Neural cell (in vitro differentiated cells): Measurements from ENCODE around the gene SLC5A11. TPM values are rescaled to one million over a fixed set of nuclear protein-coding genes. Genes with fewer than 3 reads are reported as not detected.

Experiments
- H2AFZ ChIP-seq: fragments of 200-600, 300-800 bp; sonication (generic), shearing (Covaris generic); 2 replicates; pipeline ENCODE4 v1.6.0; 2014; ENCODE audit warnings: low read depth, mild to moderate bottlenecking, antibody characterized with exemption, low read length, moderate library complexity
- H3F3A ChIP-seq: fragments of 200-600 bp; shearing (Covaris generic); 2 replicates; pipeline ENCODE4 v1.6.1; 2016; ENCODE audit warnings: mild to moderate bottlenecking, moderate library complexity, mixed read lengths, antibody characterized with exemption, low read length; ENCODE audit not compliant: insufficient read depth, poor library complexity, severe bottlenecking
- H3K27ac ChIP-seq: fragments of 200-600, 300-800 bp; sonication (generic), shearing (Covaris generic); 2 replicates; pipeline ENCODE4 v1.5.1; 2014; ENCODE audit warnings: mild to moderate bottlenecking, low read length, moderate library complexity
- H3K27me3 ChIP-seq: fragments of 300-800, 200-600 bp; sonication (generic), shearing (Covaris generic); 2 replicates; pipeline ENCODE4 v1.6.0; 2014; ENCODE audit warnings: mild to moderate bottlenecking, low read depth, low read length, moderate library complexity; ENCODE audit not compliant: insufficient read depth
- H3K36me3 ChIP-seq: fragments of 300-800, 200-600 bp; sonication (generic), shearing (Covaris generic); 2 replicates; pipeline ENCODE4 v1.5.1; 2014; ENCODE audit warnings: mild to moderate bottlenecking, antibody characterized with exemption, low read length, moderate library complexity; ENCODE audit not compliant: insufficient read depth
- H3K4me2 ChIP-seq: fragments of 300-800, 200-600 bp; sonication (generic), shearing (Covaris generic); 2 replicates; pipeline ENCODE4 v1.6.0; 2014; ENCODE audit warnings: mild to moderate bottlenecking, low read length
- H3K4me3 ChIP-seq: fragments of 300-800, 200-600 bp; sonication (generic), shearing (Covaris generic); 2 replicates; pipeline ENCODE4 v1.5.1; 2014; ENCODE audit warnings: mild to moderate bottlenecking, low read length, moderate library complexity
- H3K79me2 ChIP-seq: fragments of 200-600 bp; shearing (Covaris generic); replicated peaks from 2 replicates; pipeline ENCODE4 v1.6.0; 2014; ENCODE audit warnings: mild to moderate bottlenecking, low read length, moderate library complexity; ENCODE audit not compliant: insufficient read depth
- H3K9ac ChIP-seq: fragments of 300-800, 200-600 bp; sonication (generic), shearing (Covaris generic); 2 replicates; pipeline ENCODE4 v1.6.1; 2016; ENCODE audit warnings: mild to moderate bottlenecking, low read length, mixed read lengths
- H3K9me2 ChIP-seq: fragments of 200-600 bp; shearing (Covaris generic); 2 replicates; pipeline ENCODE4 v1.6.1; 2016; ENCODE audit warnings: mild to moderate bottlenecking, low read length, mixed read lengths; ENCODE audit not compliant: insufficient read depth
- H3K9me3 ChIP-seq: fragments of 200-600, 300-800 bp; sonication (generic), shearing (Covaris generic); 2 replicates; pipeline ENCODE4 v1.6.1; 2016; ENCODE audit warnings: mild to moderate bottlenecking, mixed run types, low read length, moderate library complexity, mixed read lengths
- H4K20me1 ChIP-seq: fragments of 200-600 bp; shearing (Covaris generic); 2 replicates; pipeline ENCODE4 v1.6.1; 2016; ENCODE audit warnings: mild to moderate bottlenecking, mixed run types; ENCODE audit not compliant: insufficient read depth
- EP300 ChIP-seq: fragments of 450-650 bp; conservative IDR thresholded peaks from 2 replicates; pipeline ENCODE4 v1.6.1; 2014; ENCODE audit warnings: antibody characterized with exemption, mild to moderate bottlenecking, moderate library complexity; ENCODE audit not compliant: poor library complexity, severe bottlenecking
- EZH2 ChIP-seq: fragments of 200-600, 300-800 bp; shearing (Covaris generic), sonication (generic); IDR thresholded peaks from 2 replicates; pipeline ENCODE4 v1.6.1; 2014; ENCODE audit warnings: antibody characterized with exemption, low read length, borderline replicate concordance, mild to moderate bottlenecking; ENCODE audit not compliant: insufficient read depth, poor library complexity, severe bottlenecking
- POLR2AphosphoS5 ChIP-seq: IDR thresholded peaks from 2 replicates; pipeline ENCODE4 v1.6.1; 2012
- RAD21 ChIP-seq: fragments of 450-650 bp; conservative IDR thresholded peaks from 2 replicates; pipeline ENCODE4 v1.6.1; 2014; ENCODE audit warnings: antibody characterized with exemption, mild to moderate bottlenecking, moderate library complexity
- SMC3 ChIP-seq: fragments of 450-650 bp; conservative IDR thresholded peaks from 2 replicates; pipeline ENCODE4 v1.6.1; 2014; ENCODE audit warnings: antibody characterized with exemption, mild to moderate bottlenecking, moderate library complexity; ENCODE audit not compliant: poor library complexity
- TAF1 ChIP-seq: IDR thresholded peaks from 2 replicates; pipeline ENCODE4 v1.6.1; 2012; ENCODE audit warnings: low read depth
- polyA plus RNA-seq: library from polyadenylated mRNA; depleted of rRNA; stranded (reverse); fragments of >200 nt; gene quantifications from 2 replicates; pipeline ENCODE4 v1.2.3, GENCODE V29; 2014
- TF ChIP-seq, protein P1 (sequence below): fragments of 450-650 bp; IDR thresholded peaks from 2 replicates; pipeline ENCODE4 v1.5.1; 2014; ENCODE audit warnings: antibody characterized with exemption, mild to moderate bottlenecking, moderate library complexity; ENCODE audit not compliant: poor library complexity, severe bottlenecking
- TF ChIP-seq, protein P2 (sequence below): IDR thresholded peaks from 2 replicates; pipeline ENCODE4 v1.6.1; 2012; ENCODE audit warnings: borderline replicate concordance

SLC5A11 gene
- polyA plus RNA-seq, 1 donor from 2014 or later, result not detected

DNA sequence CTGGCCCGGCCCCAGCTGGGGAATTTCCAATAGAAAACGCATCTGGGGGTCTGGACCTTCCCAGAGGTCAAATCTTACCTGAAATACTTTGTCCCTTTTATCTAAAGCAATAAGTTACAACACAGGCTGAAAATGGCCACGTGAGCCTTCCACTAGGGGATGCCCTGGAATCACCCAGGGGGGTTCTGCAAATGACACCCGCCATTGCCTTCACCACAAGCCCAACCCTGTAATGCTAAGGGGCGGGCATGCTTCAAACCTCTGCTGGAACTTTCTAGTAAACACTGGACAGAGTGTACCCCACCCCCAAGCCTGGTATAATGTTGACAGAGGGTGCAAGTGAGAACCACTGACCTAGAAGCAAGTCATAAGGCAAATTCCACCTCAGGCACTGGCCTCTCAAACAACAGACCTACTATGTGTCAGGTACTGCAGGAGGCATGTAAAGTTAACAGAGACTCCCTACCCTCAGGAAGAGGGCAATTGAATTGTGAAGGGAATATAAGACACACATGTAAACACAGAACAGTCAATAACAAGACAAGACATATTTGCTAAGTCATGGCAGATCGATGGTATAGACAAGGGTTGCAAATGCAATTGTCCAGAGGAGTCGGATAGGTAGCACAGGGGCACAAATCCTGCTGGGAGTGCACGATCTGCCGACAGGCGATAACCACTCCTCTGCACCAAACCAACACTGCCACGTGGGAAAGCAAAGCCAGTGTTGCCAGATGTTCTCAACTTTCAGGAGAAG, 110.4 kb downstream of the SLC5A11 start:
- TF ChIP-seq RAD21 (no peak), POLR2AphosphoS5 (no peak)
- TF ChIP-seq, protein P1, sequence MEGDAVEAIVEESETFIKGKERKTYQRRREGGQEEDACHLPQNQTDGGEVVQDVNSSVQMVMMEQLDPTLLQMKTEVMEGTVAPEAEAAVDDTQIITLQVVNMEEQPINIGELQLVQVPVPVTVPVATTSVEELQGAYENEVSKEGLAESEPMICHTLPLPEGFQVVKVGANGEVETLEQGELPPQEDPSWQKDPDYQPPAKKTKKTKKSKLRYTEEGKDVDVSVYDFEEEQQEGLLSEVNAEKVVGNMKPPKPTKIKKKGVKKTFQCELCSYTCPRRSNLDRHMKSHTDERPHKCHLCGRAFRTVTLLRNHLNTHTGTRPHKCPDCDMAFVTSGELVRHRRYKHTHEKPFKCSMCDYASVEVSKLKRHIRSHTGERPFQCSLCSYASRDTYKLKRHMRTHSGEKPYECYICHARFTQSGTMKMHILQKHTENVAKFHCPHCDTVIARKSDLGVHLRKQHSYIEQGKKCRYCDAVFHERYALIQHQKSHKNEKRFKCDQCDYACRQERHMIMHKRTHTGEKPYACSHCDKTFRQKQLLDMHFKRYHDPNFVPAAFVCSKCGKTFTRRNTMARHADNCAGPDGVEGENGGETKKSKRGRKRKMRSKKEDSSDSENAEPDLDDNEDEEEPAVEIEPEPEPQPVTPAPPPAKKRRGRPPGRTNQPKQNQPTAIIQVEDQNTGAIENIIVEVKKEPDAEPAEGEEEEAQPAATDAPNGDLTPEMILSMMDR, result no peak
- H2AFZ ChIP-seq, result no peak overlapping the region
- H3K36me3 ChIP-seq, result peaks cover 22% of the 10 kb centered on the region
- H3K27ac ChIP-seq, result no peak overlapping the region
- no peaks in the 10 kb centered on the region for H4K20me1 ChIP-seq
- no peak overlapping the region for H3K4me3 ChIP-seq
- no peaks in the 10 kb centered on the region for H3K9me3 ChIP-seq
- H3K27me3 ChIP-seq, result no peaks in the 10 kb centered on the region
- no peaks in the 10 kb centered on the region for H3F3A ChIP-seq
- H3K79me2 ChIP-seq, result no peaks in the 10 kb centered on the region
- H3K9me2 ChIP-seq, result no peaks in the 10 kb centered on the region
- H3K9ac ChIP-seq, result no peak overlapping the region
- no peak overlapping the region for H3K4me2 ChIP-seq

DNA sequence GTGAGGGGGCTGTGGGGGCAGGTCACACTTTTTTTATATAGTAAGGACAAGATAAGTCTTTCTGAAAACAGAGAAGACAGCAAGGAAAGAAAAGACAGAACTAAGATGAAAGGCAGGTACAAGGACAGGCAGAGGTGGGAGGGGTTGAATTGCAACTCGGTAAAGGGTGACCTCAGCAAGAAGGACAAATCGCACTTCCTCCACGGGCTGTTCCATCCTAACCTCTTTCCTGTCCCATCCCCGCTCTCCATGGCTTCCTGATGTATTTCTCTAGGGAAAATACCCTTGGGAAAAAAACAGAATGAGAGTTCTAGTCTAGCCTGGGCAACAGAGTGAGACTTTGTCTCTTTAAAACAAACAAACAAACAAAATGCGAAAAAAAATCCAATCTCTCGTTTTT, 112.1 kb downstream of the SLC5A11 start:
- Histone ChIP-seq H3K9me2 (no peaks in the 10 kb centered on the region), H3K9me3 (no peaks in the 10 kb centered on the region), H3K4me2 (no peak overlapping the region), H3K36me3 (peaks cover 27% of the 10 kb centered on the region), H4K20me1 (no peaks in the 10 kb centered on the region), H3K9ac (no peak overlapping the region), H3K79me2 (no peaks in the 10 kb centered on the region), H3K4me3 (no peak overlapping the region), H3F3A (no peaks in the 10 kb centered on the region), H2AFZ (no peak overlapping the region), H3K27me3 (no peaks in the 10 kb centered on the region), H3K27ac (no peak overlapping the region)
- TF ChIP-seq, protein P1, result no peak
- TF ChIP-seq, protein P2, sequence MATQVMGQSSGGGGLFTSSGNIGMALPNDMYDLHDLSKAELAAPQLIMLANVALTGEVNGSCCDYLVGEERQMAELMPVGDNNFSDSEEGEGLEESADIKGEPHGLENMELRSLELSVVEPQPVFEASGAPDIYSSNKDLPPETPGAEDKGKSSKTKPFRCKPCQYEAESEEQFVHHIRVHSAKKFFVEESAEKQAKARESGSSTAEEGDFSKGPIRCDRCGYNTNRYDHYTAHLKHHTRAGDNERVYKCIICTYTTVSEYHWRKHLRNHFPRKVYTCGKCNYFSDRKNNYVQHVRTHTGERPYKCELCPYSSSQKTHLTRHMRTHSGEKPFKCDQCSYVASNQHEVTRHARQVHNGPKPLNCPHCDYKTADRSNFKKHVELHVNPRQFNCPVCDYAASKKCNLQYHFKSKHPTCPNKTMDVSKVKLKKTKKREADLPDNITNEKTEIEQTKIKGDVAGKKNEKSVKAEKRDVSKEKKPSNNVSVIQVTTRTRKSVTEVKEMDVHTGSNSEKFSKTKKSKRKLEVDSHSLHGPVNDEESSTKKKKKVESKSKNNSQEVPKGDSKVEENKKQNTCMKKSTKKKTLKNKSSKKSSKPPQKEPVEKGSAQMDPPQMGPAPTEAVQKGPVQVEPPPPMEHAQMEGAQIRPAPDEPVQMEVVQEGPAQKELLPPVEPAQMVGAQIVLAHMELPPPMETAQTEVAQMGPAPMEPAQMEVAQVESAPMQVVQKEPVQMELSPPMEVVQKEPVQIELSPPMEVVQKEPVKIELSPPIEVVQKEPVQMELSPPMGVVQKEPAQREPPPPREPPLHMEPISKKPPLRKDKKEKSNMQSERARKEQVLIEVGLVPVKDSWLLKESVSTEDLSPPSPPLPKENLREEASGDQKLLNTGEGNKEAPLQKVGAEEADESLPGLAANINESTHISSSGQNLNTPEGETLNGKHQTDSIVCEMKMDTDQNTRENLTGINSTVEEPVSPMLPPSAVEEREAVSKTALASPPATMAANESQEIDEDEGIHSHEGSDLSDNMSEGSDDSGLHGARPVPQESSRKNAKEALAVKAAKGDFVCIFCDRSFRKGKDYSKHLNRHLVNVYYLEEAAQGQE, result no peak
- no peak for TF ChIP-seq EP300
- TF ChIP-seq TAF1, result no peak
- TF ChIP-seq EZH2, result no peak
- TF ChIP-seq POLR2AphosphoS5, result no peak
- TF ChIP-seq SMC3, result no peak

Other genes starting within 250 kb of the SLC5A11 start
- gene TNRC6A, start 116.3 kb upstream of the SLC5A11 start, polyA plus RNA-seq, result 32.1 and 37.9 TPM in 2 replicates
- gene ARHGAP17, start 169.4 kb downstream of the SLC5A11 start, polyA plus RNA-seq, result 16.6 and 24.1 TPM in 2 replicates